Fibroblast of lung (primary cell): Measurements from ENCODE around the gene WDR45B. TPM values are rescaled to one million over a fixed set of nuclear protein-coding genes. Genes with fewer than 3 reads are reported as not detected.

ENCODE experiments used
- DNase-seq, 2 donors: peaks; one replicate each; pipeline versions ENCODE4 v3.0.0 to v3.0.0-alpha.2; 2010; ENCODE audit warnings: low read depth in 2 of 2
- H2AFZ ChIP-seq: 2 replicates; pipeline ENCODE4 v1.5.1; 2012; ENCODE audit warnings: low read length, control low read depth, inconsistent platforms
- H3K27ac ChIP-seq: 2 replicates; pipeline ENCODE4 v1.5.1; 2011; ENCODE audit warnings: low read length, control low read depth; ENCODE audit not compliant: insufficient read depth
- H3K27me3 ChIP-seq: 2 replicates; pipeline ENCODE4 v1.5.1; 2011; ENCODE audit warnings: mild to moderate bottlenecking, low read length; ENCODE audit not compliant: control insufficient read depth, insufficient read depth
- H3K36me3 ChIP-seq: 2 replicates; pipeline ENCODE4 v1.5.1; 2011; ENCODE audit warnings: low read length; ENCODE audit not compliant: control insufficient read depth, insufficient read depth
- H3K4me1 ChIP-seq: 2 replicates; pipeline ENCODE4 v1.5.1; 2011; ENCODE audit warnings: low read length; ENCODE audit not compliant: control insufficient read depth, insufficient read depth; ENCODE audit errors: extremely low read depth
- H3K4me2 ChIP-seq: 2 replicates; pipeline ENCODE4 v1.5.1; 2011; ENCODE audit warnings: low read length, control low read depth; ENCODE audit not compliant: insufficient read depth; ENCODE audit errors: extremely low read depth
- H3K4me3 ChIP-seq, 4 experiments: fragments of 200-600 bp in 1 of 4; sonication (generic) in 1 of 4; replicated peaks in 1 of 4; 2 replicates each; pipeline ENCODE4 v1.5.1; 2011 to 2016; ENCODE audit warnings: low read length in 4 of 4, low read depth in 3 of 4, mild to moderate bottlenecking in 3 of 4, control low read depth in 2 of 4, inconsistent platforms in 1 of 4, mixed read lengths in 1 of 4; ENCODE audit not compliant: insufficient read depth in 1 of 4; ENCODE audit errors: control extremely low read depth in 1 of 4
- H3K79me2 ChIP-seq: 2 replicates; pipeline ENCODE4 v1.5.1; 2012; ENCODE audit warnings: mild to moderate bottlenecking, low read length, inconsistent platforms; ENCODE audit not compliant: control insufficient read depth, insufficient read depth
- H3K9ac ChIP-seq: 2 replicates; pipeline ENCODE4 v1.5.1; 2011; ENCODE audit warnings: mild to moderate bottlenecking, low read length, control low read depth; ENCODE audit not compliant: insufficient read depth
- H3K9me3 ChIP-seq: 2 replicates; pipeline ENCODE4 v1.5.1; 2012; ENCODE audit warnings: low read depth, low read length; ENCODE audit not compliant: control insufficient read depth, insufficient read depth
- H4K20me1 ChIP-seq: 2 replicates; pipeline ENCODE4 v1.5.1; 2011; ENCODE audit warnings: low read length; ENCODE audit not compliant: control insufficient read depth, insufficient read depth; ENCODE audit errors: extremely low read depth
- EZH2 ChIP-seq: IDR thresholded peaks from 2 replicates; pipeline ENCODE4 v1.5.1; 2012; ENCODE audit warnings: low read length, control low read depth, mild to moderate bottlenecking; ENCODE audit errors: missing control alignments
- polyA plus RNA-seq, 2 donors: library from polyadenylated mRNA; depleted of rRNA in 1 of 2; stranded (reverse) in 1 of 2; unstranded in 1 of 2; fragments of >200 nt; gene quantifications; 2 replicates each; pipeline ENCODE4 v1.2.1, GENCODE V29; 2011 to 2012; ENCODE audit warnings: missing spikeins in 1 of 2
- total RNA-seq: library from RNA; depleted of rRNA; stranded (reverse); fragments of >200 nt; gene quantifications from 2 replicates; pipeline ENCODE4 v1.2.1, GENCODE V29; 2014
- TF ChIP-seq, protein P1 (sequence below), 2 donors: IDR thresholded peaks in 1 of 2; conservative IDR thresholded peaks in 1 of 2; 1 replicate in 1 of 2; 2 replicates in 1 of 2; pipeline ENCODE4 v1.5.1; 2011 to 2012; ENCODE audit warnings: low read length in 2 of 2, control low read depth in 1 of 2, inconsistent platforms in 1 of 2, low read depth in 1 of 2, mild to moderate bottlenecking in 1 of 2

The WDR45B gene
- total and polyA plus RNA-seq, 2 donors (not counting 1 experiment from before 2014, with no cell fraction given), result 66.2 to 95.2 TPM

DNA sequence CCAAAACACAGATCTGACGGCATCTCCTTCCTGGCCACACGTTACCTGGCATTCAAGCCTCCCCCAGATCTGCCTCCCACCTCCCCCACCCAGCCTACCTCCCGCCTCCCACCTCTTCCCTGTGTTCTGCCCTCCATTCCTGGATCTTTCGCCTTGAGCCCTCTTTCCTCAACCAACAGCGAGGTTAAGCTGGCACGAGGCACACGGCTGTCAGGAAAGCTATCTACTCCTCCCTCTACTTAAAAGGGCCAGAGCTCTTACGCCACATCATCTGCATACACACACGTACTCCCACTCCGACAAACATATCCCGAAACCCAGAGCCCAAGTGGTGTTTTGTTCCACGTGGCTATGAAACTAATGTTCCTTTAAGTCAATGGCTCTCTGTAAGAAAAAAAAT is 18.0 kb downstream of the WDR45B start:
- Histone ChIP-seq H3K9ac (no peak overlapping the region), H3K4me2 (no peak overlapping the region), H3K9me3 (no peaks in the 10 kb centered on the region), H3K79me2 (peaks cover 28% of the 10 kb centered on the region), H3K27ac (no peak overlapping the region), H4K20me1 (no peaks in the 10 kb centered on the region), H3K36me3 (peaks cover 6% of the 10 kb centered on the region), H3K4me1 (no peaks in the 10 kb centered on the region), H2AFZ (no peak overlapping the region), H3K27me3 (no peaks in the 10 kb centered on the region), H3K4me3 (no peak overlapping the region)
- TF ChIP-seq, protein P1, sequence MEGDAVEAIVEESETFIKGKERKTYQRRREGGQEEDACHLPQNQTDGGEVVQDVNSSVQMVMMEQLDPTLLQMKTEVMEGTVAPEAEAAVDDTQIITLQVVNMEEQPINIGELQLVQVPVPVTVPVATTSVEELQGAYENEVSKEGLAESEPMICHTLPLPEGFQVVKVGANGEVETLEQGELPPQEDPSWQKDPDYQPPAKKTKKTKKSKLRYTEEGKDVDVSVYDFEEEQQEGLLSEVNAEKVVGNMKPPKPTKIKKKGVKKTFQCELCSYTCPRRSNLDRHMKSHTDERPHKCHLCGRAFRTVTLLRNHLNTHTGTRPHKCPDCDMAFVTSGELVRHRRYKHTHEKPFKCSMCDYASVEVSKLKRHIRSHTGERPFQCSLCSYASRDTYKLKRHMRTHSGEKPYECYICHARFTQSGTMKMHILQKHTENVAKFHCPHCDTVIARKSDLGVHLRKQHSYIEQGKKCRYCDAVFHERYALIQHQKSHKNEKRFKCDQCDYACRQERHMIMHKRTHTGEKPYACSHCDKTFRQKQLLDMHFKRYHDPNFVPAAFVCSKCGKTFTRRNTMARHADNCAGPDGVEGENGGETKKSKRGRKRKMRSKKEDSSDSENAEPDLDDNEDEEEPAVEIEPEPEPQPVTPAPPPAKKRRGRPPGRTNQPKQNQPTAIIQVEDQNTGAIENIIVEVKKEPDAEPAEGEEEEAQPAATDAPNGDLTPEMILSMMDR (conservative IDR thresholded peaks at IDR 0.05 in 1 of 2, IDR thresholded peaks at IDR 0.05 in 1 of 2; ENCODE audit: low read depth in 1 of 2, low read length in 2 of 2), result no peak
- TF ChIP-seq EZH2, result no peak
- no peak for DNase-seq

DNA sequence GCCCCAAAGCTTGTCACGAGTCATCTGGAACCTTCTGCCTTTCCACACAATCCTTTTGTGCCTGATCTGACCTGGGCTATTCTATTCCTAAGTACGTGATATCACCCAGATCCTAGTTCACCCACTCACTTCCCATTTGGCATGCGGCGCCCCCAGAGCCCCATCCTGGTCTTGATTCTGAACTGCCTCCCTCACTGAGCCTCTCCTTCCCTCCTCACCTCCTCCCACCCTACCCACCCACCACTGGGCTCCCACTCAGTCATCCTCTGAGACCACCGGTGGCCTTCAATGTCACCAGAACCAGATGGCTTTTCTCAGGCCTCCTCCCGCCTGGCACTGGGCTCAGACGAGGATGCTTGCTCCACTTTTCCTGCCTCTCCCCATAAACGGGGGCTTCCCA is 18.5 kb downstream of the WDR45B start:
- Histone ChIP-seq H3K4me1 (no peaks in the 10 kb centered on the region), H3K36me3 (peaks cover 9% of the 10 kb centered on the region), H3K27me3 (no peaks in the 10 kb centered on the region), H3K4me3 (no peak overlapping the region), H3K9me3 (no peaks in the 10 kb centered on the region), H3K9ac (no peak overlapping the region), H3K4me2 (no peak overlapping the region), H4K20me1 (no peaks in the 10 kb centered on the region), H3K79me2 (peaks cover 27% of the 10 kb centered on the region), H3K27ac (no peak overlapping the region), H2AFZ (no peak overlapping the region)
- TF ChIP-seq EZH2, result no peak
- TF ChIP-seq, protein P1 (conservative IDR thresholded peaks at IDR 0.05 in 1 of 2, IDR thresholded peaks at IDR 0.05 in 1 of 2; ENCODE audit: low read depth in 1 of 2, low read length in 2 of 2), result no peak
- no peak for DNase-seq

DNA sequence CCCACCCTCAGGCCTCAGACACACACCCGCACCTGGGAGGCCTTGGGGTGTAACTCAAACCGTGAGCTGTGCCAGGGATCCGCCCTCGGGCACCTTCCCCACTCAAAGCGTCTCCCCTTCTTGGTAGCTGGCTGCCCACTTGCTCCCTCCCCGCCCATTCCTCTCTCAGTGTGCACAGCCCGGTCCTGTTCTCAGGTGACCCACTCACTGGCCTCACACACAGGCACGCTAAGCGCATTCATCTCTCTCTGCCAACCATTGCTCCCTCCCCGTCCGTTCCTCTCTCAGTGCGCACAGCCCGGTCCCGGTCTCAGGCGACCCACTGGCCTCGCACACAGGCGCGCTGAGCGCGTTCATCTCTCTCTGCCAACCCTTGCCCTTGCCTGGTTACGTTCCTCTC is 20.8 kb downstream of the WDR45B start:
- Histone ChIP-seq H3K27ac (no peak overlapping the region), H3K79me2 (peaks cover 10% of the 10 kb centered on the region), H3K9me3 (no peaks in the 10 kb centered on the region), H4K20me1 (no peaks in the 10 kb centered on the region), H3K4me3 (no peak overlapping the region), H3K4me1 (no peaks in the 10 kb centered on the region), H3K27me3 (no peaks in the 10 kb centered on the region), H3K36me3 (peaks cover 9% of the 10 kb centered on the region), H2AFZ (no peak overlapping the region), H3K9ac (no peak overlapping the region), H3K4me2 (no peak overlapping the region)
- DNase-seq, result no peak
- TF ChIP-seq EZH2, result no peak
- TF ChIP-seq, protein P1 (conservative IDR thresholded peaks at IDR 0.05 in 1 of 2, IDR thresholded peaks at IDR 0.05 in 1 of 2; ENCODE audit: low read depth in 1 of 2, low read length in 2 of 2), result no peak
